ENCODE data around the gene SLC27A5.

DNA sequence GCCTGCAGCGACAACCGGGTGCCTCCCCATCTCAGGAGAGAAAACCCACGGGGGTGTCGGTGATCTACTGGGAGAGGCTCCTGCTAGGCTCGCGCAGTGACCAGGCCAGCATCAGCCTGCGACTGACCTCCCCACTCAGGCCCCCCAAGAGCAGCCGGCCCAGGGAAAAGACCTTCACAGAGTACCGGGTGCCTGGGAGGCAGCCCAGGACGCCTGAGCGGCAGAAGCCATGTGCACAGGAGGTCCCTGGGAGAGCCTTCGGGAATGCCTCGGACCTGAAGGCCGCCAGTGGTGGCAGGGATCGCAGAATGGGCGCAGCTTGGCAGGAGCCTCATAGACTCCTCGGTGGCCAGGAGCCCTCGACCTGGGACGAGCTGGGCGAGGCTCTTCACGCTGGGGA lies 56.5 kb downstream of the SLC27A5 start:
- no peak for TF ChIP-seq CTCF (conservative IDR thresholded peaks at IDR 0.05)
- no peak for TF ChIP-seq EZH2 (IDR thresholded peaks at IDR 0.05; ENCODE audit: low read depth)

Data from PC-9 (cell line).